Body of pancreas (tissue), 4 donors: ENCODE data around the gene HIP1.
"Not testable (repeated sequence)": the region's sequence is repeated elsewhere in the genome, so short reads cannot be mapped to it uniquely, and the experiment has no call there.

Experiments used
- POLR2A ChIP-seq, 3 donors: fragments of 450-650 bp; IDR thresholded peaks; one replicate each; pipeline ENCODE4 v1.6.1; 2016; ENCODE audit warnings: antibody characterized with exemption in 3 of 3, mild to moderate bottlenecking in 2 of 3
- TF ChIP-seq, protein P1 (sequence below), 7 experiments: fragments of 450-650 bp in 4 of 7; fragments of 200-600 bp in 3 of 7; sonication (generic) in 3 of 7; IDR thresholded peaks; one replicate each; pipeline ENCODE4 v1.5.1; 2016 to 2019; ENCODE audit warnings: antibody characterized with exemption in 7 of 7

DNA sequence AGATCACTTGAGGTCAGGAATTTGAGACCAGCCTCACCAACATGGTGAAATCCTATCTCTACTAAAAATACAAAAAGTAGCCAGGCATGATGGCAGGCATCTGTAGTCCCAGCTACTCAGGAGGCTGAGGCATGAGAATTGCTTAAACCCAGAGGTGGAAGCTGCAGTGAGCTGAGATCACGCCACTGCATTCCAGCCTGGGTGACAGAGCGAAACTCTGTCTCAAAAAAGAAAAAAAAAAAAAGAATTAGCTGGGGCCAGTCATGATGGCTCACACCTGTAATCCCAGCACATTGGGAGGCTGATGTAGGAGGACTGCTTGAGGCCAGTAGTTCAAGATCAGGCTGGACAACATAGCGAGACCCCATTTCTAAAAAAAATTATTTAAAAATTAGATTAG, 21.0 kb downstream of the HIP1 start:
- TF ChIP-seq, protein P1, sequence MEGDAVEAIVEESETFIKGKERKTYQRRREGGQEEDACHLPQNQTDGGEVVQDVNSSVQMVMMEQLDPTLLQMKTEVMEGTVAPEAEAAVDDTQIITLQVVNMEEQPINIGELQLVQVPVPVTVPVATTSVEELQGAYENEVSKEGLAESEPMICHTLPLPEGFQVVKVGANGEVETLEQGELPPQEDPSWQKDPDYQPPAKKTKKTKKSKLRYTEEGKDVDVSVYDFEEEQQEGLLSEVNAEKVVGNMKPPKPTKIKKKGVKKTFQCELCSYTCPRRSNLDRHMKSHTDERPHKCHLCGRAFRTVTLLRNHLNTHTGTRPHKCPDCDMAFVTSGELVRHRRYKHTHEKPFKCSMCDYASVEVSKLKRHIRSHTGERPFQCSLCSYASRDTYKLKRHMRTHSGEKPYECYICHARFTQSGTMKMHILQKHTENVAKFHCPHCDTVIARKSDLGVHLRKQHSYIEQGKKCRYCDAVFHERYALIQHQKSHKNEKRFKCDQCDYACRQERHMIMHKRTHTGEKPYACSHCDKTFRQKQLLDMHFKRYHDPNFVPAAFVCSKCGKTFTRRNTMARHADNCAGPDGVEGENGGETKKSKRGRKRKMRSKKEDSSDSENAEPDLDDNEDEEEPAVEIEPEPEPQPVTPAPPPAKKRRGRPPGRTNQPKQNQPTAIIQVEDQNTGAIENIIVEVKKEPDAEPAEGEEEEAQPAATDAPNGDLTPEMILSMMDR (IDR thresholded peaks at IDR 0.05): not testable (repeated sequence)
- TF ChIP-seq POLR2A (IDR thresholded peaks at IDR 0.05): not testable (repeated sequence)
